Neural cell (in vitro differentiated cells): ENCODE data around the gene DGKA. TPM values are rescaled to one million over a fixed set of nuclear protein-coding genes. Genes with fewer than 3 reads are reported as not detected.
"Not testable (repeated sequence)": the region's sequence is repeated elsewhere in the genome, so short reads cannot be mapped to it uniquely, and the experiment has no call there.

Experiments
- H2AFZ ChIP-seq: fragments of 200-600, 300-800 bp; sonication (generic), shearing (Covaris generic); 2 replicates; pipeline ENCODE4 v1.6.0; 2014; ENCODE audit warnings: low read depth, mild to moderate bottlenecking, antibody characterized with exemption, low read length, moderate library complexity
- H3F3A ChIP-seq: fragments of 200-600 bp; shearing (Covaris generic); 2 replicates; pipeline ENCODE4 v1.6.1; 2016; ENCODE audit warnings: mild to moderate bottlenecking, moderate library complexity, mixed read lengths, antibody characterized with exemption, low read length; ENCODE audit not compliant: insufficient read depth, poor library complexity, severe bottlenecking
- H3K27ac ChIP-seq: fragments of 200-600, 300-800 bp; sonication (generic), shearing (Covaris generic); 2 replicates; pipeline ENCODE4 v1.5.1; 2014; ENCODE audit warnings: mild to moderate bottlenecking, low read length, moderate library complexity
- H3K27me3 ChIP-seq: fragments of 300-800, 200-600 bp; sonication (generic), shearing (Covaris generic); 2 replicates; pipeline ENCODE4 v1.6.0; 2014; ENCODE audit warnings: mild to moderate bottlenecking, low read depth, low read length, moderate library complexity; ENCODE audit not compliant: insufficient read depth
- H3K36me3 ChIP-seq: fragments of 300-800, 200-600 bp; sonication (generic), shearing (Covaris generic); 2 replicates; pipeline ENCODE4 v1.5.1; 2014; ENCODE audit warnings: mild to moderate bottlenecking, antibody characterized with exemption, low read length, moderate library complexity; ENCODE audit not compliant: insufficient read depth
- H3K4me2 ChIP-seq: fragments of 300-800, 200-600 bp; sonication (generic), shearing (Covaris generic); 2 replicates; pipeline ENCODE4 v1.6.0; 2014; ENCODE audit warnings: mild to moderate bottlenecking, low read length
- H3K4me3 ChIP-seq: fragments of 300-800, 200-600 bp; sonication (generic), shearing (Covaris generic); 2 replicates; pipeline ENCODE4 v1.5.1; 2014; ENCODE audit warnings: mild to moderate bottlenecking, low read length, moderate library complexity
- H3K79me2 ChIP-seq: fragments of 200-600 bp; shearing (Covaris generic); replicated peaks from 2 replicates; pipeline ENCODE4 v1.6.0; 2014; ENCODE audit warnings: mild to moderate bottlenecking, low read length, moderate library complexity; ENCODE audit not compliant: insufficient read depth
- H3K9ac ChIP-seq: fragments of 300-800, 200-600 bp; sonication (generic), shearing (Covaris generic); 2 replicates; pipeline ENCODE4 v1.6.1; 2016; ENCODE audit warnings: mild to moderate bottlenecking, low read length, mixed read lengths
- H3K9me2 ChIP-seq: fragments of 200-600 bp; shearing (Covaris generic); 2 replicates; pipeline ENCODE4 v1.6.1; 2016; ENCODE audit warnings: mild to moderate bottlenecking, low read length, mixed read lengths; ENCODE audit not compliant: insufficient read depth
- H3K9me3 ChIP-seq: fragments of 200-600, 300-800 bp; sonication (generic), shearing (Covaris generic); 2 replicates; pipeline ENCODE4 v1.6.1; 2016; ENCODE audit warnings: mild to moderate bottlenecking, mixed run types, low read length, moderate library complexity, mixed read lengths
- H4K20me1 ChIP-seq: fragments of 200-600 bp; shearing (Covaris generic); 2 replicates; pipeline ENCODE4 v1.6.1; 2016; ENCODE audit warnings: mild to moderate bottlenecking, mixed run types; ENCODE audit not compliant: insufficient read depth
- CTCF ChIP-seq: fragments of 450-650 bp; IDR thresholded peaks from 2 replicates; pipeline ENCODE4 v1.5.1; 2014; ENCODE audit warnings: antibody characterized with exemption, mild to moderate bottlenecking, moderate library complexity; ENCODE audit not compliant: poor library complexity, severe bottlenecking
- EP300 ChIP-seq: fragments of 450-650 bp; conservative IDR thresholded peaks from 2 replicates; pipeline ENCODE4 v1.6.1; 2014; ENCODE audit warnings: antibody characterized with exemption, mild to moderate bottlenecking, moderate library complexity; ENCODE audit not compliant: poor library complexity, severe bottlenecking
- EZH2 ChIP-seq: fragments of 200-600, 300-800 bp; shearing (Covaris generic), sonication (generic); IDR thresholded peaks from 2 replicates; pipeline ENCODE4 v1.6.1; 2014; ENCODE audit warnings: antibody characterized with exemption, low read length, borderline replicate concordance, mild to moderate bottlenecking; ENCODE audit not compliant: insufficient read depth, poor library complexity, severe bottlenecking
- MXI1 ChIP-seq: fragments of 450-650 bp; conservative IDR thresholded peaks from 2 replicates; pipeline ENCODE4 v1.6.1; 2014; ENCODE audit warnings: antibody characterized with exemption, mild to moderate bottlenecking; ENCODE audit not compliant: poor library complexity, severe bottlenecking
- POLR2AphosphoS5 ChIP-seq: IDR thresholded peaks from 2 replicates; pipeline ENCODE4 v1.6.1; 2012
- RAD21 ChIP-seq: fragments of 450-650 bp; conservative IDR thresholded peaks from 2 replicates; pipeline ENCODE4 v1.6.1; 2014; ENCODE audit warnings: antibody characterized with exemption, mild to moderate bottlenecking, moderate library complexity
- SMC3 ChIP-seq: fragments of 450-650 bp; conservative IDR thresholded peaks from 2 replicates; pipeline ENCODE4 v1.6.1; 2014; ENCODE audit warnings: antibody characterized with exemption, mild to moderate bottlenecking, moderate library complexity; ENCODE audit not compliant: poor library complexity
- TAF1 ChIP-seq: IDR thresholded peaks from 2 replicates; pipeline ENCODE4 v1.6.1; 2012; ENCODE audit warnings: low read depth
- polyA plus RNA-seq: library from polyadenylated mRNA; depleted of rRNA; stranded (reverse); fragments of >200 nt; gene quantifications from 2 replicates; pipeline ENCODE4 v1.2.3, GENCODE V29; 2014
- TF ChIP-seq, protein P1 (sequence below): IDR thresholded peaks from 2 replicates; pipeline ENCODE4 v1.6.1; 2012; ENCODE audit warnings: borderline replicate concordance

DGKA gene
- polyA plus RNA-seq, 1 donor from 2014 or later = 1.1 TPM

- Histone ChIP-seq H3F3A (no peaks in the 10 kb centered on the region), H3K9me3 (no peaks in the 10 kb centered on the region), H3K4me3 (no peak overlapping the region), H3K27me3 (no peaks in the 10 kb centered on the region), H3K27ac (no peak overlapping the region), H3K9me2 (no peaks in the 10 kb centered on the region), H3K9ac (no peak overlapping the region), H2AFZ (no peak overlapping the region), H3K4me2 (no peak overlapping the region), H4K20me1 (no peaks in the 10 kb centered on the region), H3K79me2 (no peaks in the 10 kb centered on the region), H3K36me3 (no peaks in the 10 kb centered on the region)
- TF ChIP-seq, protein P1, sequence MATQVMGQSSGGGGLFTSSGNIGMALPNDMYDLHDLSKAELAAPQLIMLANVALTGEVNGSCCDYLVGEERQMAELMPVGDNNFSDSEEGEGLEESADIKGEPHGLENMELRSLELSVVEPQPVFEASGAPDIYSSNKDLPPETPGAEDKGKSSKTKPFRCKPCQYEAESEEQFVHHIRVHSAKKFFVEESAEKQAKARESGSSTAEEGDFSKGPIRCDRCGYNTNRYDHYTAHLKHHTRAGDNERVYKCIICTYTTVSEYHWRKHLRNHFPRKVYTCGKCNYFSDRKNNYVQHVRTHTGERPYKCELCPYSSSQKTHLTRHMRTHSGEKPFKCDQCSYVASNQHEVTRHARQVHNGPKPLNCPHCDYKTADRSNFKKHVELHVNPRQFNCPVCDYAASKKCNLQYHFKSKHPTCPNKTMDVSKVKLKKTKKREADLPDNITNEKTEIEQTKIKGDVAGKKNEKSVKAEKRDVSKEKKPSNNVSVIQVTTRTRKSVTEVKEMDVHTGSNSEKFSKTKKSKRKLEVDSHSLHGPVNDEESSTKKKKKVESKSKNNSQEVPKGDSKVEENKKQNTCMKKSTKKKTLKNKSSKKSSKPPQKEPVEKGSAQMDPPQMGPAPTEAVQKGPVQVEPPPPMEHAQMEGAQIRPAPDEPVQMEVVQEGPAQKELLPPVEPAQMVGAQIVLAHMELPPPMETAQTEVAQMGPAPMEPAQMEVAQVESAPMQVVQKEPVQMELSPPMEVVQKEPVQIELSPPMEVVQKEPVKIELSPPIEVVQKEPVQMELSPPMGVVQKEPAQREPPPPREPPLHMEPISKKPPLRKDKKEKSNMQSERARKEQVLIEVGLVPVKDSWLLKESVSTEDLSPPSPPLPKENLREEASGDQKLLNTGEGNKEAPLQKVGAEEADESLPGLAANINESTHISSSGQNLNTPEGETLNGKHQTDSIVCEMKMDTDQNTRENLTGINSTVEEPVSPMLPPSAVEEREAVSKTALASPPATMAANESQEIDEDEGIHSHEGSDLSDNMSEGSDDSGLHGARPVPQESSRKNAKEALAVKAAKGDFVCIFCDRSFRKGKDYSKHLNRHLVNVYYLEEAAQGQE = no peak
- TF ChIP-seq POLR2AphosphoS5 = no peak
- no peak for TF ChIP-seq SMC3
- TF ChIP-seq EZH2 = no peak
- TF ChIP-seq RAD21 = no peak
- no peak for TF ChIP-seq MXI1
- TF ChIP-seq CTCF = no peak
- TF ChIP-seq TAF1 = no peak
- TF ChIP-seq EP300 = no peak
These were observed 18.1 kb upstream of the DGKA start for GRCh38 chr12:55912908-55913307.

GRCh38 chr12:55915482-55915859, 15.5 kb upstream of the DGKA start:
- H4K20me1 ChIP-seq = no peaks in the 10 kb centered on the region
- no peaks in the 10 kb centered on the region for H3F3A ChIP-seq
- no peak overlapping the region for H3K9ac ChIP-seq
- H3K27me3 ChIP-seq = no peaks in the 10 kb centered on the region
- no peak overlapping the region for H3K27ac ChIP-seq
- no peaks in the 10 kb centered on the region for H3K9me2 ChIP-seq
- no peak overlapping the region for H3K4me3 ChIP-seq
- no peaks in the 10 kb centered on the region for H3K36me3 ChIP-seq
- H3K4me2 ChIP-seq = no peak overlapping the region
- H3K9me3 ChIP-seq = no peaks in the 10 kb centered on the region
- TF ChIP-seq EP300 = no peak
- TF ChIP-seq POLR2AphosphoS5 = no peak
- TF ChIP-seq, protein P1 = no peak
- TF ChIP-seq EZH2 = no peak
- TF ChIP-seq TAF1 = no peak
- no peak for TF ChIP-seq RAD21
- no peak for TF ChIP-seq MXI1
- TF ChIP-seq SMC3 = no peak
- TF ChIP-seq CTCF = no peak
- H2AFZ ChIP-seq = no peak overlapping the region
- H3K79me2 ChIP-seq = no peaks in the 10 kb centered on the region

DNA sequence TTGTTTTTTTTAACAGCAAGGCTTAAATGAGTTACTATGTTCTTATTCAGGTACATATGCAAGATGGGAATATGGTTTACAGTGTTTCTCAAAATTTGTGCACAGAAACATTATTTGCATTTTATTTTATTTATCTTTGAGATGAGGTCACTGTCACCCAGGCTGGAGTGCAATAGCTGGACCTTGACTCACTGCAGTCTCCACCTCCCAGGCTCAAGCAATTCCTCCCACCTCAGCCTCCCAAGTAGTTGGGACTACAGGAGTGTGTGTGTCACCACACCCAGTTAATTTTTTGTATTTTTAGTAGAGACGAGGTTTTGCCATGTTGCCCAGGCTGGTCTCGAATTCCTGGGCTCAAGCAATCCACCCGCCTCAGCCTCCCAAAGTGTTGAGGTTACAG, 11.9 kb upstream of the DGKA start:
- not testable (repeated sequence) for H3K27ac ChIP-seq, H3K36me3 ChIP-seq, H3F3A ChIP-seq, H3K4me2 ChIP-seq, H2AFZ ChIP-seq, H3K9me2 ChIP-seq, H3K9me3 ChIP-seq, H4K20me1 ChIP-seq, H3K9ac ChIP-seq, H3K27me3 ChIP-seq, H3K4me3 ChIP-seq
- H3K79me2 ChIP-seq = peaks cover 24% of the 10 kb centered on the region
